Measurements from ENCODE around the gene SKAP1.
"Not testable (repeated sequence)": the region's sequence is repeated elsewhere in the genome, so short reads cannot be mapped to it uniquely, and the experiment has no call there.

Gene SKAP1

GRCh38 chr17:48194097-48194550, 235.9 kb downstream of the SKAP1 start:
- DNase-seq: peak in 1 of 2 experiments; percentile 41
- TF ChIP-seq POLR2A (IDR thresholded peaks at IDR 0.05; ENCODE audit: low read length): no peak
- no peak for TF ChIP-seq GATA1 (IDR thresholded peaks at IDR 0.05; ENCODE audit: low read depth, low read length)

DNA sequence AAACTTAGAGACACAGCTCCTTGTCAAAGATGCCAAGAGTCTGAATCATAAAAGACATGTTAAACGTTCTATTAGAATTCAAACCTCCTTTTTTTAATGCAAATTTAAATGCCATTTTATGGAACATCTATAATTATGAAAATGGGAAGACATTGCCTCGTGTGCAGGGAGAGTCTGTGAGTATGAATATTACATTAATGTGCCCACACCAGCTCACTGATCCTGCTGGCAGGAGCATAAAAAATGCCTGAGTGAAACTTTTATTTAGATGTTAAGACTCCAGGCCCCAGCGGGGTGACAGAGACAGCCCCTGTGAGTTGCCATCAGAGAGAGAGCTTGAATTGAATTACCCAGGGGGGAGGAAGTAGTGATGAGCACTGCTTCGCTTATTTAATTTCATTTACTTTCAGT, 237.7 kb downstream of the SKAP1 start:
- no peak for DNase-seq
- no peak for TF ChIP-seq GATA1 (IDR thresholded peaks at IDR 0.05; ENCODE audit: low read depth, low read length)
- TF ChIP-seq POLR2A (IDR thresholded peaks at IDR 0.05; ENCODE audit: low read length): no peak

DNA sequence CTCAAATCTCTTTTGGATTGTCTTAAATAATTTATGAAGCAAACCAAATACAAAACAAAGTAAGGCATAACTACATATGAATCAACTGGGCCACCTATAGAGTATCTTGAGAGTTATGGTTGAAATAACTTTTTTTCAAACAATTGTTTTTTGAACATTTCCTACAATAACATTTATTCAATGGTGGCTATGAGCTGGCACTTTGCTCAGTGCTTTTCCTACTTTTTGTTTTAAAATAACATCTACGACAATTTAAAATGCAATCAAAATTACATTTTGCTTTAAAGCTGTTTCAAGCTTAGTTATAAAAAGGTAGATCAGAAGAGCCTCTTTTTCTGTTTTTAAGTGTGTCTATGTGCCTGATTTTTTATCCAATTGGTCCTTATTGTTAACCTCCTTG, 238.7 kb downstream of the SKAP1 start:
- no peak for DNase-seq
- TF ChIP-seq POLR2A (IDR thresholded peaks at IDR 0.05; ENCODE audit: low read length): no peak
- no peak for TF ChIP-seq GATA1 (IDR thresholded peaks at IDR 0.05; ENCODE audit: low read depth, low read length)

- no peak for DNase-seq
- no peak for TF ChIP-seq POLR2A (IDR thresholded peaks at IDR 0.05; ENCODE audit: low read length)
- TF ChIP-seq GATA1 (IDR thresholded peaks at IDR 0.05; ENCODE audit: low read depth, low read length): no peak
Measured at GRCh38 chr17:48190871-48191270, 239.1 kb downstream of the SKAP1 start.

DNA sequence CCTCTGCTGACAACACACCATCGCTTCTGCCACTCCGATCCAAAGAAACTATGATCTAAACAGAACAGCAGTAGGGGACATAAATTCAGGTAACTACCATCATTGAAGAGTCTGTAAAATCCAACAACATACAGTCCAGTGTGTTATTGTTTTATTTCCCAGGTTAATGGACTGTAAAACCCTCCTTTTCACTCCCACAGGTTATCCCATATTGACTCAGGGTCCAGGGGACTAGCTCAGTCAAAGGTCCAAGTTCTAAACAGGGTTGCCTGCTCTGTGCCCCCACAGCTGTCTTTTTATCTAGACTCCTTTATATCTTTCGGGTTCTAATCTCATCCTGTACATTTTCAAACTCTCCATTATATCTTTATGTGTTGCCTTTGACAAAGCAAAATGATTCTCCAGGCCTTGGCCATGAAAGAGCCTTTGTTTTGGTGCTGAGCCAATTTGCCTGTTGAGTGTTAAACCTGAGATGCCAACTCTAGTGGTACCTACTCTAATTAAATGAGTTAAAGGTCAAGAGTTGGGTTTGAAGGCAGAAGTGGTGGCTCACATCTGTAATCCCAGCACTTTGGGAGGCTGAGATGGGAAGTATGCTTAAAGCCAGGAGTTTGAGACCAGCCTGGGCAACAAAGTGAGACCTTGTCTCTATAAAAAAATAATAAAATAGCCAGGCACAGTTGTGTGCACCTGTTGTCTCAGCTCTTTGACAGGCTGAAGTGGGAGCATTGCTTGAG, 242.0 kb downstream of the SKAP1 start:
- no peak for DNase-seq
- TF ChIP-seq GATA1 (IDR thresholded peaks at IDR 0.05; ENCODE audit: low read depth, low read length): no peak
- no peak for TF ChIP-seq POLR2A (IDR thresholded peaks at IDR 0.05; ENCODE audit: low read length)

DNA sequence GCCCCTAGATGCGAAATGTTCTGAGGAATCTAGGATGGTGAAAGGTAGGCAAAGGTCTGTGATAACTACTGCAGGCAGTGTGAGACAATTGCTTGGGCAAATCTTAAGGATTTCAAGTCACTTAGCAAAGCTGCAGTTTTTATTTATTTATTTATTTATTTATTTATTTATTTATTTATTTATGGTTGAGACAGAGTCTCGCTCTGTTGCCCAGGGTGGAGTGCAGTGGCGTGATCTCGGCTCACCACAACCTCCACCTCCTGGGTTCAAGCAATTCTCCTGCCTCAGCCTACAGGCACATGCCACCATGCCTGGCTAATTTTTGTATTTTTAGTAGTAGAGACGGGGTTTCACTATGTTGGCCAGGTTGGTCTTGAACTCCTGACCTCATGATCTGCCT, 243.7 kb downstream of the SKAP1 start:
- DNase-seq: not testable (repeated sequence)

- no peak for DNase-seq
- TF ChIP-seq GATA1 (IDR thresholded peaks at IDR 0.05; ENCODE audit: low read depth, low read length): no peak
- no peak for TF ChIP-seq POLR2A (IDR thresholded peaks at IDR 0.05; ENCODE audit: low read length)
Measured at GRCh38 chr17:48184721-48185120, 245.3 kb downstream of the SKAP1 start.

GRCh38 chr17:48181653-48182052, 248.4 kb downstream of the SKAP1 start:
- TF ChIP-seq GATA1 (IDR thresholded peaks at IDR 0.05; ENCODE audit: low read depth, low read length) (no peak), POLR2A (IDR thresholded peaks at IDR 0.05; ENCODE audit: low read length) (no peak)
- no peak for DNase-seq

DNA sequence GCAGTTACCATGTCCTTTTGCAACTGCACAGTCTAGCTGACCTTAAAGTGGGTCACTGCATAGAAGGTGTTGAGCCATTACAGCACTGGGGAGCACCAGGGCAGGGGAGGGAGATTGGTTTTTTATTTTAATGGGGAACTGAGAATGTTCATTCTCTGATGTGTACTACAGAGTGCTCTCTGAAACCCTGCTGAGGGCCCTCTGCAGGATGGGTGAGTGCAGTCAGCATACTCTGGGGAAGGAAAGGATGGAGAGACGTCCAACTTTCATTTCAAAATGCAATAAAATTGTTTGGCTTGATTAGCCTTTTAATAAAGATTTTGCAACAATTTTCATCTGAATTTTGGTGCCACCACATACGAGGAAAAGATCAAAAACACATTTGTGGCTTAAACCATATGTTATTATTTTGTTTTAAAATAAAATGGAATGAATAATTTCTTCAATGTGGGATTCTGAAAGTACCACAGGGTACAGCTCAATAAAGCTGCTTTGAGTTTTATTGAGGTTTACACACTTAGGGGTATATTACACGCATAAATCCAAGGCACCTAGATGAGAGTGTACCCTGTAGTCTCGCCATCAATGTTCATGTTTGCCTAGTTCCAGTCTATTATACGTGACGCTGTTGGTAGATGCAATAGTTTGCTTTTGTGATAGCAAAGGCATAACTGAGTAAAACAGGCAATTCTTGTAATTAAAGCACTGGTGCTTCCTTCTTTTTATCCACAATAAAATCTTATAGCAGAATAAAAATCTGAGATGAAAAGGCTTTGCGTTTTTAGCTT, 249.0 kb downstream of the SKAP1 start:
- no peak for TF ChIP-seq GATA1 (IDR thresholded peaks at IDR 0.05; ENCODE audit: low read depth, low read length)
- TF ChIP-seq POLR2A (IDR thresholded peaks at IDR 0.05; ENCODE audit: low read length): no peak
- DNase-seq: no peak

DNA sequence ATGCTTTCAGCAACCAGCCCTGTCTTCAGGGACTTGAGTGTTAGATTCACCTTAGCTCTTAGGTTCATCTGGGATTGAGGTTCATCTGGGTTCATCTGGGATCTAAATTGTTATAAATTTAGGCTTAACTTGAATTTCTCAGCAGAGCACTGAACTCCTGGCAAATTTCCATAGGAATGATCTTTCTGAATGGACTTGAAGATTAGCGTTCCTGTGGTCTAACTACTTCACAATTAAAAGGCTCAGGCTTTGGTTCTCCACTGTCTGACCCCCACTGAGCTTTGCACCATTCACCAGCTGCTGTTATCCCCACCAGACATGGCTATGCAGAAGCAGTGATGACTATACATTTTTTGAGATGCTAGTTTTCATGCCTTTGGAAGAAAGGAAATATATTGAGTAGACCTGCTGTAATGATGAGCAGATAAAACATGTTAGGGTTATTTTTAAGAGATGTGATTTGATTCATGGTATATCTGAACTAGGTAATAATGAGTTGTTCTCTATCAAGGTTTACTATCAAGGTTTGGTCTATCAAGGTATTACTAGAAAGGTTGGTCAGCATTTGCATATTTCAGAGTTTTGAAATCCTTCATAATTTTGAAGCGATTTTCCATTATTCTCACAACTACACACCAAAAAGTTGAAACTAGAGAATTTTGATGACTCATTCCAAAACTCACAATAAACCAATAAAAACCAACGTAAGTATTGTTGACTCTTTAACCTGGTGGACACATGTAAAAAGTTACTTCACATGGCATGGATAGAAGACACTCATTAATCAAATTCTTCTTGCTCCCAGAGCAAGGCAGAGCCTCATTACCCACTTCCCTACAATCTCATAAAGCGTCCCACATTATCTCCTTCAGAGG, 250.7 kb downstream of the SKAP1 start:
- no peak for DNase-seq
- TF ChIP-seq GATA1 (IDR thresholded peaks at IDR 0.05; ENCODE audit: low read depth, low read length) (no peak), POLR2A (IDR thresholded peaks at IDR 0.05; ENCODE audit: low read length) (no peak)

DNA sequence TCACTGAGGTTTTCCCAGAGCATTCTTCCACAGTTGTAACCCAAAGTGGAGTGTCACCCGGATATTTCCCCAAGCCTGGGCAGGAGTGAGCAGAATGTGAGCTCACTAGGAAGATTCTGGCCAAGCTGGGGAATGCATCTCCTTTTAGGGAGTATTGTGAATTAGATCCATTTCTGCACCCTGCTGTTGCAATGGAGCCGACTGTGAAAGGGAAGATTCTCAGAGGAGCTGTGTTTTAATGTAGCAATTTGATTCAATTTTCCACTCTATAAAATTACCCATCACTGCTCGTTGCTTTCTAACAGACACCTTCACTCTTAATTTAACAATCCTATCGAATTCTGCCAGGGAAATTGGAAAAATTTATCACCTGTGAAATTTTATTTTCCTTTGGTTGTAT, 251.7 kb downstream of the SKAP1 start:
- TF ChIP-seq POLR2A (IDR thresholded peaks at IDR 0.05; ENCODE audit: low read length) (no peak), GATA1 (IDR thresholded peaks at IDR 0.05; ENCODE audit: low read depth, low read length) (no peak)
- no peak for DNase-seq

DNA sequence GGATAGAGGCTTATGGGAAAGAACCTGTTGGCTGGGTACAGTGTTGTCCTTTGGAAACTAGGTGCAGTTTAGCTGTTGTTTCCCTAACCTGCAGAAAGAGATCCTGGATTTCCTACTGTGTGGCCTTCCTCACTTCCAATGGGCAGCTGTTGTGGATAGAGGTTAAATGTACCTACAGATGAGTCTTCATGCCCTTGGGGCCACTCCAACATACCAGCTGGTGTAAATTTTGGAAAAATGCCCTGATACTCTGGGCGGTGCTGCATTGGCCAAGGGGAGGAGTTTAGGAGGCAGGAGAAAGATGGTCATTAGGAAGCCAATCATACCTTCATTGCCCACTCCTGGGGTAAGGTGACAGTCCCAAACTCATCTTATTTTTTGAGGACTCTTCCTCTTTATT, 252.2 kb downstream of the SKAP1 start:
- no peak for TF ChIP-seq GATA1 (IDR thresholded peaks at IDR 0.05; ENCODE audit: low read depth, low read length)
- TF ChIP-seq POLR2A (IDR thresholded peaks at IDR 0.05; ENCODE audit: low read length): no peak

DNA sequence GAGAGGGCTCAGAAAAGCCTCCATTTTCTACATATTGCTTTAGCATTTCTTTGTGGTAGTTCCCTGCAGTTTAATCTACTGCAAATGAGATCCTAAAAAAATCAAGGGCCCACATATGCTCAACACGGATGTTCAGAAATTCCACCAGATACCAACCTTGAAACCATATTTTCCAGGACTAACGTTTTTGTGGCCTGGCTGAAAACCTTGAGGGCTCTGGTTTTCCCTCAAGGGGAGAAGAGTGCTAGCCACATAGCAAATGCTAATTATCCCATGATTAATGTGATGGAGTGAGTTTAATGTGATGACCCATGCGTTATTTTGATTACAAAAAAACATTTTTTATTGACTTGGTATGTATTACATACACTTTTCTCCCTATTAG, 253.6 kb downstream of the SKAP1 start:
- no peak for TF ChIP-seq POLR2A (IDR thresholded peaks at IDR 0.05; ENCODE audit: low read length)
- no peak for TF ChIP-seq GATA1 (IDR thresholded peaks at IDR 0.05; ENCODE audit: low read depth, low read length)
- no peak for DNase-seq

More for the DNA sequence above, 252.2 kb downstream of the SKAP1 start:
- no peak for DNase-seq

Data from erythroblast (primary cell).